CD14-positive monocyte (primary cell): ENCODE data around the gene SBSN. TPM values are rescaled to one million over a fixed set of nuclear protein-coding genes. Genes with fewer than 3 reads are reported as not detected.

Source experiments
- DNase-seq, 3 donors: peaks; one replicate each; pipeline ENCODE4 v3.0.0-alpha.2; 2011 to 2022
- H2AFZ ChIP-seq: 2 replicates; pipeline ENCODE4 v1.6.0; 2012; ENCODE audit warnings: mild to moderate bottlenecking, low read depth, low read length, inconsistent platforms; ENCODE audit not compliant: insufficient read depth, poor library complexity, severe bottlenecking
- H3K27ac ChIP-seq, 2 donors: 1 replicate in 1 of 2; 2 replicates in 1 of 2; pipeline ENCODE4 v1.5.1; 2012 to 2013; ENCODE audit warnings: low read length in 2 of 2, control low read depth in 1 of 2, inconsistent platforms in 1 of 2, low read depth in 1 of 2, mild to moderate bottlenecking in 1 of 2
- H3K27me3 ChIP-seq, 2 donors: one replicate each; pipeline versions ENCODE4 v1.6.0 to v1.6.1; 2011 to 2013; ENCODE audit warnings: low read length in 2 of 2; ENCODE audit not compliant: control insufficient read depth in 2 of 2, insufficient read depth in 2 of 2
- H3K36me3 ChIP-seq, 2 donors: replicated peaks in 1 of 2; 1 replicate in 1 of 2; 2 replicates in 1 of 2; pipeline versions ENCODE4 v1.5.1 to v1.6.1; 2012 to 2013; ENCODE audit warnings: low read length in 2 of 2, control low read depth in 1 of 2, inconsistent platforms in 1 of 2, mild to moderate bottlenecking in 1 of 2; ENCODE audit not compliant: insufficient read depth in 2 of 2, control insufficient read depth in 1 of 2
- H3K4me1 ChIP-seq, 2 donors: 1 replicate in 1 of 2; 2 replicates in 1 of 2; pipeline versions ENCODE4 v1.5.1 to v1.6.1; 2012 to 2013; ENCODE audit warnings: low read length in 2 of 2, control low read depth in 1 of 2, inconsistent platforms in 1 of 2, mild to moderate bottlenecking in 1 of 2, moderate library complexity in 1 of 2; ENCODE audit not compliant: insufficient read depth in 2 of 2, control insufficient read depth in 1 of 2
- H3K4me2 ChIP-seq: replicated peaks from 2 replicates; pipeline ENCODE3; 2012; ENCODE audit warnings: low read length, moderate library complexity, mild to moderate bottlenecking; ENCODE audit not compliant: poor library complexity, severe bottlenecking; ENCODE audit errors: extremely low read depth
- H3K4me3 ChIP-seq, 3 experiments: fragments of 200-600 bp in 1 of 3; sonication (generic) in 1 of 3; replicated peaks in 1 of 3; 1 replicate in 2 of 3; 2 replicates in 1 of 3; pipeline ENCODE4 v1.5.1; 2011 to 2013; ENCODE audit warnings: low read length in 3 of 3, mild to moderate bottlenecking in 3 of 3, control low read depth in 2 of 3, low read depth in 2 of 3, inconsistent platforms in 1 of 3, moderate library complexity in 1 of 3
- H3K79me2 ChIP-seq: 2 replicates; pipeline ENCODE4 v1.6.0; 2012; ENCODE audit warnings: mild to moderate bottlenecking, control low read depth, inconsistent platforms, low read length, moderate library complexity; ENCODE audit not compliant: insufficient read depth
- H3K9ac ChIP-seq: 2 replicates; pipeline ENCODE4 v1.6.0; 2017; ENCODE audit warnings: low read length, mild to moderate bottlenecking; ENCODE audit not compliant: insufficient read depth, poor library complexity, severe bottlenecking
- H3K9me3 ChIP-seq, 2 donors: replicated peaks in 1 of 2; 1 replicate in 1 of 2; 2 replicates in 1 of 2; pipeline versions ENCODE4 v1.5.1 to v1.6.1; 2012 to 2013; ENCODE audit warnings: low read length in 2 of 2, control low read depth in 1 of 2; ENCODE audit not compliant: control insufficient read depth in 1 of 2, insufficient read depth in 1 of 2
- H4K20me1 ChIP-seq: 2 replicates; pipeline ENCODE4 v1.6.0; 2012; ENCODE audit warnings: mild to moderate bottlenecking, low read length, control low read depth, moderate library complexity; ENCODE audit not compliant: insufficient read depth
- H3K27ac Mint-ChIP-seq, 7 donors: one replicate each; pipeline ENCODE4 v1.8.0; 2020; ENCODE audit warnings: mild to moderate bottlenecking in 7 of 7, mixed read lengths in 7 of 7, moderate library complexity in 6 of 7, inconsistent platforms in 2 of 7
- H3K27me3 Mint-ChIP-seq, 3 donors: one replicate each; pipeline ENCODE4 v1.8.0; 2021 to 2022; ENCODE audit warnings: low read depth in 3 of 3, mild to moderate bottlenecking in 3 of 3, mixed read lengths in 3 of 3, moderate library complexity in 3 of 3, inconsistent platforms in 1 of 3
- H3K36me3 Mint-ChIP-seq, 2 donors: one replicate each; pipeline ENCODE4 v1.8.0; 2020; ENCODE audit warnings: mixed read lengths in 2 of 2, inconsistent platforms in 1 of 2, mild to moderate bottlenecking in 1 of 2
- H3K4me1 Mint-ChIP-seq: one replicate; pipeline ENCODE4 v1.8.0; 2020; ENCODE audit warnings: mild to moderate bottlenecking, mixed read lengths
- H3K4me3 Mint-ChIP-seq, 2 donors: one replicate each; pipeline ENCODE4 v1.8.0; 2020; ENCODE audit warnings: mild to moderate bottlenecking in 2 of 2, mixed read lengths in 2 of 2, moderate library complexity in 1 of 2
- H3K9me3 Mint-ChIP-seq, 7 donors: one replicate each; pipeline ENCODE4 v1.8.0; 2020 to 2022; ENCODE audit warnings: mixed read lengths in 7 of 7, mild to moderate bottlenecking in 6 of 7, moderate library complexity in 6 of 7, inconsistent platforms in 2 of 7
- WGBS: methylation state at CpG from one replicate; pipeline ENCODE4 v1.1.5; 2013; ENCODE audit warnings: missing lambda C conversion rate; ENCODE audit not compliant: insufficient coverage; 5-methylcytosine and 5-hydroxymethylcytosine counted together
- intact Hi-C, 2 donors: fragments of 100-400 bp; cut with micrococcal nuclease; formaldehyde crosslinking; loops; one replicate each; pipeline versions ENCODE4 v1.15.0 to v1.15.1; 2023
- polyA plus RNA-seq, 3 donors: library from polyadenylated mRNA; depleted of rRNA in 1 of 3; unstranded in 2 of 3; stranded (reverse) in 1 of 3; fragments of 300-500 nt in 2 of 3; fragments of >200 nt in 1 of 3; fragmentation: Illumina TruSeq in 2 of 3; gene quantifications; 1 replicate in 2 of 3; 2 replicates in 1 of 3; pipeline ENCODE4 v1.2.3, GENCODE V29; 2012 to 2021
- TF ChIP-seq, protein P1 (sequence below): fragments of 200-600 bp; IDR thresholded peaks from one replicate; pipeline ENCODE4 v1.8.0; 2022; ENCODE audit warnings: antibody characterized with exemption, mild to moderate bottlenecking

SBSN gene
- polyA plus RNA-seq, 3 donors = not detected

DNA sequence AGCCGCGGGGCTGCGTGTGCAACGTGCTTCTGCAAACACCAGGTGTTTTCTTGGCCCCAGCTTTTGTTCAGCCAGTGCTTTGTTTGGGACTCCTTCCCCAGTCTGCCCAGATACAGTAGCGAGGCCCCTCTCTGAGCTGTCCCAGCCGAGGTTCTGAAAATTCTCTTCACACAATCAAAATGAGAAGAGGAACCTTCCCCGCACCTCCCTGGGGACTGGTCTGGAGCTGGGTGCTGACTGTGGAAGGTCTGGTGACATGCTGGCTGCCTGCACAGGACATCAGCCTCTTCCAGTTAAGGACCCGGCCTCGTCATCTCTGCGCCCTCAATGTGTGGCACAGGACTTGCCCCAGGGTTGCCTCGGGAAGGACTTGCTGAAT, 31.2 kb upstream of the SBSN start:
- Histone ChIP-seq H2AFZ (no peak overlapping the region), H3K9ac (no peak overlapping the region), H4K20me1 (no peaks in the 10 kb centered on the region), H3K4me1 (peaks cover 11 to 14% of the 10 kb centered on the region in 2 donors), H3K4me3 (no peak overlapping the region), H3K4me2 (no peak overlapping the region), H3K36me3 (no peaks in the 10 kb centered on the region), H3K79me2 (no peaks in the 10 kb centered on the region), H3K9me3 (peaks cover 0 to 5% of the 10 kb centered on the region in 2 donors), H3K27me3 (peaks cover 0 to 23% of the 10 kb centered on the region in 2 donors), H3K27ac (no peak overlapping the region)
- Mint-ChIP-seq H3K27me3 (peaks cover 36 to 52% (median 38%) of the 10 kb centered on the region in 3 donors), H3K9me3 (peaks cover 0 to 13% (median 2%) of the 10 kb centered on the region in 7 donors), H3K4me3 (peak overlapping the region in 1 of 2 donors; percentile 98), H3K27ac (no peak overlapping the region), H3K36me3 (no peaks in the 10 kb centered on the region), H3K4me1 (peaks cover 10% of the 10 kb centered on the region)
- TF ChIP-seq, protein P1, sequence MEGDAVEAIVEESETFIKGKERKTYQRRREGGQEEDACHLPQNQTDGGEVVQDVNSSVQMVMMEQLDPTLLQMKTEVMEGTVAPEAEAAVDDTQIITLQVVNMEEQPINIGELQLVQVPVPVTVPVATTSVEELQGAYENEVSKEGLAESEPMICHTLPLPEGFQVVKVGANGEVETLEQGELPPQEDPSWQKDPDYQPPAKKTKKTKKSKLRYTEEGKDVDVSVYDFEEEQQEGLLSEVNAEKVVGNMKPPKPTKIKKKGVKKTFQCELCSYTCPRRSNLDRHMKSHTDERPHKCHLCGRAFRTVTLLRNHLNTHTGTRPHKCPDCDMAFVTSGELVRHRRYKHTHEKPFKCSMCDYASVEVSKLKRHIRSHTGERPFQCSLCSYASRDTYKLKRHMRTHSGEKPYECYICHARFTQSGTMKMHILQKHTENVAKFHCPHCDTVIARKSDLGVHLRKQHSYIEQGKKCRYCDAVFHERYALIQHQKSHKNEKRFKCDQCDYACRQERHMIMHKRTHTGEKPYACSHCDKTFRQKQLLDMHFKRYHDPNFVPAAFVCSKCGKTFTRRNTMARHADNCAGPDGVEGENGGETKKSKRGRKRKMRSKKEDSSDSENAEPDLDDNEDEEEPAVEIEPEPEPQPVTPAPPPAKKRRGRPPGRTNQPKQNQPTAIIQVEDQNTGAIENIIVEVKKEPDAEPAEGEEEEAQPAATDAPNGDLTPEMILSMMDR = no peak
- DNase-seq = peak in 1 of 3 donors; percentile 1
- intact Hi-C loops = no loop called here
- WGBS = 71% methylated on average over 9 of the region's 11 CpGs

DNA sequence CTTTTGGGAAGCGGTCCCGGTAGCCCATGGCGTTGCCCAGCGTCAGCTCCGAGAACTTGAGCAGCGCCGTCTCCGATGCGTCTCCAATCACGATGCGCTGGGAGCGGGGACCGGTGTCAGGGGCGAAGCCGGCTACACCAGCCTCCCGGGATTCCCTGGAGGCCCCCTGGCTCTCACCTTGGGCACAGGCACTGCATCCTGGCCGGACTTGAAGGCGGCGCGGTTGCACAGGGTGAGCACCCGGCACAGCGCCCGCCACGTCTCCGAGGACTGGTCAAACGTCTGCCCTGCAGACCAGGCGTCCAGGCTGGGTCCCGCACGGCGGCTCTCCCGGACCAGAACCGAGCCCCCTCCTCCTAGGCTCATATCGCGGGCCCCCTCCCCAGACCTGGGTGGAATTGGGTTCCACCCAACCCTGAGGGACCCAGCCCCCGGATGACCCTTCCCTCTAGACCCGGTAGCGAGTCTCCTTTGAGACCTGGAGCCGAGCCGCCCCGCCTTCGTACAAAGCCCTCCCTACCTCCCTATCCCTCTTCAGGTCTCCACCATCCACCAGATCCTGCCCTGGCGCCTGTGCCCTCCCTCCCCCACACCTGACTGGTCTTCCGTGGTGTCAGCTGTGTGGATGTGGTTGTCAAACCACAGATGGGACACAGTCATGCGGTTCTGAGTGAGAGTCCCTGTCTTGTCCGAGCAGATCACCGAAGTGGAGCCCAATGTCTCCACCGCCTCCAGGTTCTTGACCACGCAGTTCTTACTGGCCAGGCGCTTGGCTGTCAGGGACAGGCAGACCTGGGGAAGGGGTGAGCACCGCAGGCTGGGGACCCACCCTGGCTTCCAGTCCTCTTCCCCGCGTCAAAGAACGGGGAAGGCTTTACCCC, 30.5 kb upstream of the SBSN start:
- Mint-ChIP-seq H3K27me3 (peaks cover 36 to 52% (median 37%) of the 10 kb centered on the region in 3 donors), H3K9me3 (peaks cover 0 to 13% (median 2%) of the 10 kb centered on the region in 7 donors), H3K36me3 (no peaks in the 10 kb centered on the region), H3K4me1 (peaks cover 10% of the 10 kb centered on the region), H3K4me3 (peak overlapping the region; percentile 20 to 98), H3K27ac (no peak overlapping the region)
- Histone ChIP-seq H3K9me3 (peaks cover 0 to 5% of the 10 kb centered on the region in 2 donors), H3K27ac (no peak overlapping the region), H3K4me1 (peaks cover 11 to 14% of the 10 kb centered on the region in 2 donors), H3K27me3 (peaks cover 0 to 23% of the 10 kb centered on the region in 2 donors), H3K4me3 (peak overlapping the region in 1 of 3 experiments; percentile 75), H4K20me1 (no peaks in the 10 kb centered on the region), H3K4me2 (peak overlapping the region; percentile 80), H3K36me3 (no peaks in the 10 kb centered on the region), H3K79me2 (no peaks in the 10 kb centered on the region), H3K9ac (no peak overlapping the region), H2AFZ (peak overlapping the region; percentile 78)
- intact Hi-C loops = no loop called here
- peak in 1 of 3 donors; percentile 4 for DNase-seq
- 29% methylated on average over 48 of the region's 53 CpGs for WGBS
- TF ChIP-seq, protein P1 = no peak
